ENCODE results near the gene SMIM15.

- TF ChIP-seq CTCF (IDR thresholded peaks at IDR 0.05 in 2 of 3, conservative IDR thresholded peaks at IDR 0.05 in 1 of 3; ENCODE audit: borderline replicate concordance in 1 of 3, insufficient read depth in 1 of 3, low read depth in 2 of 3, low read length in 2 of 3): no peak
- no peak for TF ChIP-seq SIN3A (IDR thresholded peaks at IDR 0.05; ENCODE audit: low read depth)
- TF ChIP-seq MAX (IDR thresholded peaks at IDR 0.05): no peak
- TF ChIP-seq POLR2AphosphoS5 (IDR thresholded peaks at IDR 0.05; ENCODE audit: low read depth, low read length): no peak
- no peak for TF ChIP-seq EGR1 (IDR thresholded peaks at IDR 0.05; ENCODE audit: low read depth)
- TF ChIP-seq EZH2phosphoT487 (IDR thresholded peaks at IDR 0.05; ENCODE audit: borderline replicate concordance): no peak
These were observed 38.4 kb upstream of the SMIM15 start for GRCh38 chr5:61200582-61201155.

All from HCT116 (cell line).